Vagina (tissue), 2 donors: ENCODE measurements around the gene MGMT.

Source experiments
- POLR2A ChIP-seq, 2 donors: fragments of 450-650 bp; IDR thresholded peaks; one replicate each; pipeline ENCODE4 v1.6.1; 2017; ENCODE audit warnings: antibody characterized with exemption in 2 of 2, mild to moderate bottlenecking in 2 of 2, moderate library complexity in 2 of 2
- POLR2AphosphoS5 ChIP-seq, 2 donors: sonication (generic); formaldehyde crosslinking; IDR thresholded peaks; one replicate each; pipeline ENCODE4 v1.9.0; 2017; ENCODE audit warnings: antibody characterized with exemption in 2 of 2, mild to moderate bottlenecking in 2 of 2, low read depth in 1 of 2; ENCODE audit not compliant: insufficient read depth in 1 of 2
- TF ChIP-seq, protein P1 (sequence below), 3 experiments: fragments of 450-650 bp in 2 of 3; fragments of 200-600 bp in 1 of 3; sonication (generic) in 1 of 3; IDR thresholded peaks; one replicate each; pipeline ENCODE4 v1.5.1; 2017 to 2019; ENCODE audit warnings: antibody characterized with exemption in 3 of 3, mild to moderate bottlenecking in 2 of 3, moderate library complexity in 2 of 3

DNA sequence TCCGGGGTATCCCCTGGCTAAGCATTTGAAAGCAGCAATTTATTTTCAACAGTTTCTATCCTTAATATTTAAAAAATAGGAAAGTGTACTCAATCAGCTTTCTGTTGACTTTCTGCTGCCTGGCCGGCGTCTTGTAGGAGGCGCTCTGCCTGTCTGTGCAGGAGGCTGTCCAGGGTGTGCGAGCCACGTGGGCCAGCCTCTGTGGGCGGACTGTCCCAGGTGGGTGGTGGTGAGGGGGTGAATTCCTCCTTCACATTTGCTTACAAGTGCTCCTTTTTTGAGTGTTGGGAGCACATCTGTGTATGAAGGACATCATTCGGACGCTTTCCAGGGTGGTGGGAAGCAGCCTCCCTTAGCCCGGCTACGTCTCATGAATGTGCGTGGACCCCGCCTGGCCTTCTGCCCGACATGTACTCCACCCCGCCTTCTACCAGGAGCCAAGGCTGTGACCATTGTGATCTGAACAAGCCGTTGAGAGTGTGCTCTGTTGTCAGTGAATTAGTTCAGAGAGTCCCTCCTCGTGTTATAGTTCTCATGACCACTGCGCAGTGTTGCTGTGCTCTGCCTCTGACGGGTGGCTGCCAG is 114.9 kb downstream of the MGMT start:
- no peak for TF ChIP-seq POLR2A (IDR thresholded peaks at IDR 0.05)
- TF ChIP-seq, protein P1, sequence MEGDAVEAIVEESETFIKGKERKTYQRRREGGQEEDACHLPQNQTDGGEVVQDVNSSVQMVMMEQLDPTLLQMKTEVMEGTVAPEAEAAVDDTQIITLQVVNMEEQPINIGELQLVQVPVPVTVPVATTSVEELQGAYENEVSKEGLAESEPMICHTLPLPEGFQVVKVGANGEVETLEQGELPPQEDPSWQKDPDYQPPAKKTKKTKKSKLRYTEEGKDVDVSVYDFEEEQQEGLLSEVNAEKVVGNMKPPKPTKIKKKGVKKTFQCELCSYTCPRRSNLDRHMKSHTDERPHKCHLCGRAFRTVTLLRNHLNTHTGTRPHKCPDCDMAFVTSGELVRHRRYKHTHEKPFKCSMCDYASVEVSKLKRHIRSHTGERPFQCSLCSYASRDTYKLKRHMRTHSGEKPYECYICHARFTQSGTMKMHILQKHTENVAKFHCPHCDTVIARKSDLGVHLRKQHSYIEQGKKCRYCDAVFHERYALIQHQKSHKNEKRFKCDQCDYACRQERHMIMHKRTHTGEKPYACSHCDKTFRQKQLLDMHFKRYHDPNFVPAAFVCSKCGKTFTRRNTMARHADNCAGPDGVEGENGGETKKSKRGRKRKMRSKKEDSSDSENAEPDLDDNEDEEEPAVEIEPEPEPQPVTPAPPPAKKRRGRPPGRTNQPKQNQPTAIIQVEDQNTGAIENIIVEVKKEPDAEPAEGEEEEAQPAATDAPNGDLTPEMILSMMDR (IDR thresholded peaks at IDR 0.05): no peak
- no peak for TF ChIP-seq POLR2AphosphoS5 (IDR thresholded peaks at IDR 0.05; ENCODE audit: insufficient read depth in 1 of 2, low read depth in 1 of 2)
